ENCODE measurements around the gene XKR8. TPM values are rescaled to one million over a fixed set of nuclear protein-coding genes. Genes with fewer than 3 reads are reported as not detected.
A peak's percentile ranks its signal among the peaks of the same experiment; 100 is the strongest.

Gene XKR8
- total and polyA plus RNA-seq, 2 of the 13 experiments (the other 11 are each of a cell fraction or from before 2014, with no cell fraction given) = 5.4 to 6.3 TPM

DNA sequence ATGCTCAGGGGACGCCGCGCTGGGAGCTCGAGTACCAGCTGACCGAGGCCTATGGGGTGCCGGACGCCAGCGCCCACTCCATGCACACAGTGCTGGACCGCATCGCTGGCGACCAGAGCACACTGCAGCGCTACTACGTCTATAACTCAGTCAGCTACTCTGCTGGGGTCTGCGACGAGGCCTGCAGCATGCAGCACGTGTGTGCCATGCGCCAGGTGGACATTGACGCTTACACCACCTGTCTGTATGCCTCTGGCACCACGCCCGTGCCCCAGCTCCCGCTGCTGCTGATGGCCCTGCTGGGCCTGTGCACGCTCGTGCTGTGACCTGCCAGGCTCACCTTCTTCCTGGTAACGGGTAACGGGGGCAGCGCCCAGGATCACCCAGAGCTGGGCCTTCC is 1.3 kb upstream of the XKR8 start:
- 88% methylated on average over 10 of the region's 26 CpGs for WGBS (ENCODE audit: low lambda C conversion rate)
- intact Hi-C loops (cut with micrococcal nuclease; ENCODE audit: unreplicated experiment) (no loop called here), in situ Hi-C loops (cut with HindIII; ENCODE audit: extremely low pct_ligation_motif_present, low pct_unique_long_range_greater_than_20kb) (no loop called here)
- no peak for ATAC-seq
- H3K4me3 ChIP-seq (replicated peaks in 1 of 3; ENCODE audit: insufficient read depth in 1 of 3, low read depth in 2 of 3, low read length in 3 of 3) = no peak overlapping the region
- no peaks in the 10 kb centered on the region; a peak in 1 of 5 replicates for H3K27me3 ChIP-seq (ENCODE audit: control insufficient read depth in 1 of 2, insufficient read depth in 2 of 2, low read length in 2 of 2)
- H3K9me3 ChIP-seq (ENCODE audit: low read length) = no peaks in the 10 kb centered on the region
- ChIA-PET CTCF (ENCODE audit: low intra/inter-chr PET ratio, low total read pairs) (no interaction called here), POLR2A (no interaction called here)
- no peak overlapping the region for H3K4me2 ChIP-seq (ENCODE audit: low read depth, low read length)
- FAIRE-seq = no peak
- no peaks in the 10 kb centered on the region for H3K79me2 ChIP-seq (ENCODE audit: insufficient read depth, low read length)
- no peak overlapping the region for H2AFZ ChIP-seq (ENCODE audit: low read length)
- no peak for DNase-seq (ENCODE audit: low spot score)
- H3K27ac ChIP-seq (ENCODE audit: extremely low read length, insufficient read depth, low read length) = no peak overlapping the region
- BruUV-seq (replicated peaks) = no TSS peak
- no peaks in the 10 kb centered on the region for H4K20me1 ChIP-seq (ENCODE audit: insufficient read depth, low read length)
- no peak for TF ChIP-seq SP4 (CRISPR knock-in tag; IDR thresholded peaks at IDR 0.05)
- TF ChIP-seq MATR3 (CRISPR knock-in tag; IDR thresholded peaks at IDR 0.05) = no peak
- no peak for TF ChIP-seq RARA (CRISPR knock-in tag; IDR thresholded peaks at IDR 0.05)
- TF ChIP-seq MTF1 (CRISPR knock-in tag; IDR thresholded peaks at IDR 0.05) = no peak
- no peak for TF ChIP-seq SETDB1 (CRISPR knock-in tag; IDR thresholded peaks at IDR 0.05; ENCODE audit: borderline replicate concordance)
- TF ChIP-seq, protein P1, sequence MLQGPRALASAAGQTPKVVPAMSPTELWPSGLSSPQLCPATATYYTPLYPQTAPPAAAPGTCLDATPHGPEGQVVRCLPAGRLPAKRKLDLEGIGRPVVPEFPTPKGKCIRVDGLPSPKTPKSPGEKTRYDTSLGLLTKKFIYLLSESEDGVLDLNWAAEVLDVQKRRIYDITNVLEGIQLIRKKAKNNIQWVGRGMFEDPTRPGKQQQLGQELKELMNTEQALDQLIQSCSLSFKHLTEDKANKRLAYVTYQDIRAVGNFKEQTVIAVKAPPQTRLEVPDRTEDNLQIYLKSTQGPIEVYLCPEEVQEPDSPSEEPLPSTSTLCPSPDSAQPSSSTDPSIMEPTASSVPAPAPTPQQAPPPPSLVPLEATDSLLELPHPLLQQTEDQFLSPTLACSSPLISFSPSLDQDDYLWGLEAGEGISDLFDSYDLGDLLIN (CRISPR knock-in tag; IDR thresholded peaks at IDR 0.05; ENCODE audit: borderline replicate concordance) = no peak
- H3K9ac ChIP-seq (ENCODE audit: insufficient read depth, low read depth, low read length) = no peak overlapping the region
- H3K36me3 ChIP-seq (replicated peaks in 1 of 2; ENCODE audit: control insufficient read depth in 1 of 2, insufficient read depth in 2 of 2, low read length in 2 of 2) = no peaks in the 10 kb centered on the region
- peaks cover 33% of the 10 kb centered on the region for H3K4me1 ChIP-seq (ENCODE audit: insufficient read depth, low read length)

DNA sequence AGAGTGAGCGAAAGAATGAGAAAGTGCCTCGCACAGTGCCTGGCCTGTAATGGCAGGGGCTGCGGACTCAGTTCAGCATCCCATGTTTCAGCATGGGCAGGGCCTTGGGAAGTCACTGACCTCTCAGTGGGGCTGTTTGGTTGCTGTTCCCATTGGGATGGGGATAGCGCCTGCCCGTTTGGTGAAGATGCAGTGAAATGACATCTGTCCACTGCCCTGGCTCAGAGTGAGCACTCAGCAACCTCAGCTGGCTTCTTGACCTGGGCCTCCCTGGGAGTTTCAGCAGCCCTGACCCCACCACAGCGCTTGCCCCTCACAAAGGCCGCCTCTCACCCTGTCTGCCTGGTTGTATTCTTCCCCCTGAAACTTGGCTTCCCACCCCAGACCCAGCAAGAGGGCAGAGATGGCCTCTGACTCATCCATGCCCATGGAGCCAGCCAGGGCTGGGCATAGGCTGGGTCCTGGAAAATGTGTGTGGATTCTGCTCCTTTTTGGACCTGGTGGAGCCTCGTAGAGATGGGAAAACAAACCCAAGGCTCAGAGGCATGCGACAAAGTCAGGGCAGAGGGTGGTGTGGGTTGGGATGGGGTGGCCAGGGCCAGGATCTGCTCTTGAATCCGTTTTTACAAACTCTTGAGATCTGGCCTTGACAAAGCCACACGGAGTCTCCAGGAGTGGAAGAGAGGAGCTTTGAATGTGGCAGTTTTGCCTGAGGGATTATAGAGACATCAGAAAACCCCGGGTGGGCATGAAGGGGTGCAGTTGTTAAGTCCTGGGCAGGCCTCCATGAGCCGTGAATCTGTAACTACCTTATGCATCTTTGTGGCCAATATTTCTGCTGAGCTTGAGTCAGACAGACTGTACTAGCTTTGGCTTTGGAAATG is 1.2 kb downstream of the XKR8 start:
- TSS peak; percentile 64 for BruUV-seq (replicated peaks)
- Histone ChIP-seq H3K4me1 (ENCODE audit: insufficient read depth, low read length) (peaks cover 33% of the 10 kb centered on the region), H3K4me2 (ENCODE audit: low read depth, low read length) (peak overlapping the region; percentile 68), H3K9me3 (ENCODE audit: low read length) (no peaks in the 10 kb centered on the region), H4K20me1 (ENCODE audit: insufficient read depth, low read length) (no peaks in the 10 kb centered on the region), H3K27ac (ENCODE audit: extremely low read length, insufficient read depth, low read length) (no peak overlapping the region), H3K79me2 (ENCODE audit: insufficient read depth, low read length) (no peaks in the 10 kb centered on the region), H3K9ac (ENCODE audit: insufficient read depth, low read depth, low read length) (peak overlapping the region; percentile 67), H3K27me3 (ENCODE audit: control insufficient read depth in 1 of 2, insufficient read depth in 2 of 2, low read length in 2 of 2) (no peaks in the 10 kb centered on the region), H2AFZ (ENCODE audit: low read length) (no peak overlapping the region), H3K4me3 (replicated peaks in 1 of 3; ENCODE audit: insufficient read depth in 1 of 3, low read depth in 2 of 3, low read length in 3 of 3) (peak overlapping the region; percentile 52 to 74 (median 73); a peak in 5 of 6 replicates), H3K36me3 (replicated peaks in 1 of 2; ENCODE audit: control insufficient read depth in 1 of 2, insufficient read depth in 2 of 2, low read length in 2 of 2) (no peaks in the 10 kb centered on the region)
- peak; percentile 19 for ATAC-seq
- ChIA-PET POLR2A (no interaction called here), CTCF (ENCODE audit: low intra/inter-chr PET ratio, low total read pairs) (no interaction called here)
- TF ChIP-seq, protein P2, sequence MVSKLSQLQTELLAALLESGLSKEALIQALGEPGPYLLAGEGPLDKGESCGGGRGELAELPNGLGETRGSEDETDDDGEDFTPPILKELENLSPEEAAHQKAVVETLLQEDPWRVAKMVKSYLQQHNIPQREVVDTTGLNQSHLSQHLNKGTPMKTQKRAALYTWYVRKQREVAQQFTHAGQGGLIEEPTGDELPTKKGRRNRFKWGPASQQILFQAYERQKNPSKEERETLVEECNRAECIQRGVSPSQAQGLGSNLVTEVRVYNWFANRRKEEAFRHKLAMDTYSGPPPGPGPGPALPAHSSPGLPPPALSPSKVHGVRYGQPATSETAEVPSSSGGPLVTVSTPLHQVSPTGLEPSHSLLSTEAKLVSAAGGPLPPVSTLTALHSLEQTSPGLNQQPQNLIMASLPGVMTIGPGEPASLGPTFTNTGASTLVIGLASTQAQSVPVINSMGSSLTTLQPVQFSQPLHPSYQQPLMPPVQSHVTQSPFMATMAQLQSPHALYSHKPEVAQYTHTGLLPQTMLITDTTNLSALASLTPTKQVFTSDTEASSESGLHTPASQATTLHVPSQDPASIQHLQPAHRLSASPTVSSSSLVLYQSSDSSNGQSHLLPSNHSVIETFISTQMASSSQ (IDR thresholded peaks at IDR 0.05; ENCODE audit: low read depth) = no peak
- TF ChIP-seq, protein P2 (CRISPR knock-in tag; IDR thresholded peaks at IDR 0.05; ENCODE audit: borderline replicate concordance) = no peak
- TF ChIP-seq HNRNPL (IDR thresholded peaks at IDR 0.05; ENCODE audit: low read depth, low read length) = 0 out of 2 replicates have a peak, but pooled peaks have one; percentile 39
- 29% methylated on average over 7 of the region's 13 CpGs for WGBS (ENCODE audit: low lambda C conversion rate)
- FAIRE-seq = no peak
- in situ Hi-C loops (cut with HindIII; ENCODE audit: extremely low pct_ligation_motif_present, low pct_unique_long_range_greater_than_20kb) (no loop called here), intact Hi-C loops (cut with micrococcal nuclease; ENCODE audit: unreplicated experiment) (no loop called here)
- no peak for DNase-seq (ENCODE audit: low spot score)

Measured in HepG2 (cell line).